Heart right ventricle (tissue), 16 donors: ENCODE data around the gene CALCOCO2. TPM values are rescaled to one million over a fixed set of nuclear protein-coding genes. Genes with fewer than 3 reads are reported as not detected.

Source experiments
- ATAC-seq, 8 donors: fragments of 200-7000 bp; cut with Tn5 transposase; one replicate each; pipeline ENCODE4 v1.9.1; 2020; ENCODE audit warnings: mild to moderate bottlenecking in 8 of 8, moderate library complexity in 8 of 8, moderate number of reproducible peaks in 1 of 8
- DNase-seq, 2 donors: peaks; one replicate each; pipeline ENCODE4 v3.0.0-alpha.2; 2020
- H3K27ac ChIP-seq, 10 donors: fragments of 200-600 bp; sonication (generic) in 2 of 10; one replicate each; pipeline versions ENCODE4 v1.5.0 to v1.8.0; 2020 to 2022; ENCODE audit warnings: mild to moderate bottlenecking in 3 of 10
- H3K27me3 ChIP-seq, 7 donors: fragments of 200-600 bp; one replicate each; pipeline ENCODE4 v1.8.0; 2021 to 2022; ENCODE audit warnings: mild to moderate bottlenecking in 2 of 7
- H3K36me3 ChIP-seq, 9 donors: fragments of 200-600 bp; sonication (generic) in 1 of 9; one replicate each; pipeline versions ENCODE4 v1.5.0 to v1.8.0; 2020 to 2022; ENCODE audit warnings: mild to moderate bottlenecking in 2 of 9
- H3K4me1 ChIP-seq, 9 donors: fragments of 200-600 bp; sonication (generic) in 1 of 9; one replicate each; pipeline versions ENCODE4 v1.5.0 to v1.8.0; 2020 to 2022; ENCODE audit warnings: mild to moderate bottlenecking in 4 of 9
- H3K4me3 ChIP-seq, 10 donors: fragments of 200-600 bp; sonication (generic) in 2 of 10; one replicate each; pipeline versions ENCODE4 v1.5.0 to v1.8.0; 2020 to 2022; ENCODE audit warnings: mild to moderate bottlenecking in 7 of 10, moderate library complexity in 2 of 10
- H3K9me3 ChIP-seq, 11 donors: fragments of 200-600 bp in 10 of 11; sonication (generic) in 2 of 11; one replicate each; pipeline versions ENCODE4 v1.5.0 to v1.8.0; 2013 to 2022; ENCODE audit warnings: mild to moderate bottlenecking in 2 of 11, control low read depth in 1 of 11, moderate library complexity in 1 of 11
- CTCF ChIP-seq, 9 donors: fragments of 200-600 bp; sonication (generic) in 2 of 9; IDR thresholded peaks; one replicate each; pipeline versions ENCODE4 v1.5.0 to v1.8.0; 2021 to 2022; ENCODE audit warnings: antibody characterized with exemption in 9 of 9, mild to moderate bottlenecking in 5 of 9, moderate library complexity in 1 of 9
- WGBS, 2 donors: extraction: QIAGEN DNeasy Blood & Tissue Kit; methylation state at CpG; one replicate each; pipeline ENCODE4 v1.1.7; 2013; ENCODE audit warnings: inconsistent platforms in 1 of 2; 5-methylcytosine and 5-hydroxymethylcytosine counted together
- intact Hi-C, 10 donors: fragments of 100-400 bp; cut with DNase I; formaldehyde crosslinking; loops; one replicate each; pipeline versions ENCODE4 v1.11.1 to v1.14.2; 2022
- polyA plus RNA-seq, 2 donors: library from polyadenylated mRNA; stranded (reverse); fragments of 200-250 nt; gene quantifications; one replicate each; pipeline ENCODE4 v1.2.3, GENCODE V29; 2013
- total RNA-seq, 10 donors: library from RNA; stranded (reverse); fragmentation: NEBNext Ultra II Directional in 3 of 10; extraction: Animal tissue kit (Norgen Biotek cat#: 25700) in 3 of 10; gene quantifications; one replicate each; pipeline versions ENCODE4 v1.2.1 to v1.2.4, GENCODE V29; 2021 to 2023
- donor health status: Arrhythmogenic right ventricular cardiomyopathy.
- donor health status: ischemic (EF 13 %, LVEDD 7.1; RV severe dilation, severe dysfunction).
- donor health status: healthy with polysubstance abuse.
- donor health status: DM: no; HTN: yes; CAD: no.
- donor health status: DM: no; HTN: no; CAD: no.
- donor health status: ischemic (EF 25% LVEDD 6.9; RV normal size, moderate dysfunction).
- donor health status: ischemic (EF 25% LVEDD 5.7; RV mildly dilated, moderate dysfunction).
- donor health status: healthy.
- donor health status: DM: yes; HTN: yes; CAD: no.
- donor health status: Ischemic cardiomyopathy.
- donor health status: ischemic (EF 35%, LVEDD 5.7; RV mildly dilated, moderate dysfunction).
- donor health status: nonischemic (EF 11% LVEDD 7.7; RV severe dilation, severe dysfunction).
- donor health status: DM: yes; HTN: yes; CAD: no.
- donor health status: PGD.
- donor health status: ischemic (EF 29% LVEDD 5.4; RV normal size, mild dysfunction).
- donor health status: nonischemic (EF 23%, LVEDD 6.1; RV moderate dilation, normal function).

CALCOCO2 gene
- total and polyA plus RNA-seq, 12 donors, result 79.7 to 412 (median 247) TPM

- 78% methylated on average over 11 of the region's 11 CpGs for WGBS, 2 donors
- Histone ChIP-seq H3K4me1 (peaks cover 0 to 19% (median 7%) of the 10 kb centered on the region in 9 donors), H3K4me3 (no peak overlapping the region), H3K27me3 (peaks cover 0 to 35% (median 23%) of the 10 kb centered on the region in 7 donors), H3K9me3 (no peaks in the 10 kb centered on the region), H3K27ac (no peak overlapping the region), H3K36me3 (no peaks in the 10 kb centered on the region)
- intact Hi-C loops, result loop anchor here in 1 of 10 donors (10.0 kb wide), 1 partner anchor 74 kb away; the partner anchor contains the start of genes HOXB13, PRAC1 and PRAC2
- DNase-seq, result no peak
- no peak for ATAC-seq
- TF ChIP-seq CTCF (IDR thresholded peaks at IDR 0.05), result no peak
Observed at GRCh38 chr17:48799069-48799723, 31.6 kb upstream of the CALCOCO2 start.

DNA sequence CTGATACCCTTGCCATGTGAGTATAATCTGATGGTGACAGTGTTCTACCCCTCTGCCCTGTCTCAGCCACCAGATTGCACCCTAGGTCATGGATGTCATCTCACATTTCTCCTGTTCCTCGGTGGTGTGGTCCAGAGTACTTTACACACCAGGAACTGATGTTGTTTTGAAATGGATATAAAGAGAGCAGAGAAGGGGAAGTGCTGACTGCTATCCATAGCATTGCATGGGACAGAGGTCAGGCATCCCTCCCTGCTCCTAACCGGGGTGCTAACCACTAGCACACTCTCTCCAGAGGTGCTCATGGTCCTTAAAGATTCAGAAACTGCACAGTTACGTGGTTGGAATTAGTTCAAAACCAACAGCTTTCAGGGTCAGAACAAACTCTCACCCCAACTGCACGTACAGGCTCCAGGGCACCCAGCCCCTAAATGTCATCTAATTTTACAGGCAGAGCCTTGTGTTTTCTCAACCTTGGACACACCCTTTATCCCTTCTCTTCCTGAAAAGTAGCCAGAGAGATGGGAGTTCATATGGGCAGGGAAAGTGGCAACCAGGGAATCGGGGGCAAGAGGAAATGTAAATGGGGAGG, 30.1 kb upstream of the CALCOCO2 start:
- Histone ChIP-seq H3K27ac (no peak overlapping the region), H3K36me3 (no peaks in the 10 kb centered on the region), H3K27me3 (peaks cover 0 to 40% (median 33%) of the 10 kb centered on the region in 7 donors), H3K4me3 (no peak overlapping the region), H3K9me3 (no peaks in the 10 kb centered on the region), H3K4me1 (peaks cover 0 to 25% (median 7%) of the 10 kb centered on the region in 9 donors)
- peak in 1 of 8 donors; percentile 21 for ATAC-seq
- DNase-seq, result no peak
- intact Hi-C loops, result loop anchor here in 3 of 10 donors (10.0 kb wide), 1 partner anchor 234 kb away; no protein-coding TSS in a partner anchor
- TF ChIP-seq CTCF (IDR thresholded peaks at IDR 0.05), result no peak
- whole genome bisulfite sequencing, 2 donors, result 51 to 61% methylated on average over 5 of the region's 5 CpGs

- WGBS, 2 donors, result 5 to 6% methylated on average over 9 of the region's 9 CpGs
- no peak overlapping the region for H3K27ac ChIP-seq
- H3K36me3 ChIP-seq, result no peaks in the 10 kb centered on the region
- ATAC-seq (peak in 7 of 8 donors; percentile 43 to 88 (median 84)), DNase-seq (peak; percentile 41 to 62)
- no peak overlapping the region for H3K4me3 ChIP-seq
- no peaks in the 10 kb centered on the region for H3K9me3 ChIP-seq
- H3K27me3 ChIP-seq, result peaks cover 0 to 20% (median 8%) of the 10 kb centered on the region in 7 donors
- intact Hi-C loops, result loop anchor here in 7 of 10 donors (1.0 to 10.0 kb wide), 4 partner anchors 74 to 230 kb away; no protein-coding TSS in a partner anchor
- TF ChIP-seq CTCF (IDR thresholded peaks at IDR 0.05), result peak; percentile 84 to 94 (median 91)
- H3K4me1 ChIP-seq, result peaks cover 0 to 25% (median 7%) of the 10 kb centered on the region in 9 donors
Observed at GRCh38 chr17:48804936-48805411, 25.9 kb upstream of the CALCOCO2 start.

DNA sequence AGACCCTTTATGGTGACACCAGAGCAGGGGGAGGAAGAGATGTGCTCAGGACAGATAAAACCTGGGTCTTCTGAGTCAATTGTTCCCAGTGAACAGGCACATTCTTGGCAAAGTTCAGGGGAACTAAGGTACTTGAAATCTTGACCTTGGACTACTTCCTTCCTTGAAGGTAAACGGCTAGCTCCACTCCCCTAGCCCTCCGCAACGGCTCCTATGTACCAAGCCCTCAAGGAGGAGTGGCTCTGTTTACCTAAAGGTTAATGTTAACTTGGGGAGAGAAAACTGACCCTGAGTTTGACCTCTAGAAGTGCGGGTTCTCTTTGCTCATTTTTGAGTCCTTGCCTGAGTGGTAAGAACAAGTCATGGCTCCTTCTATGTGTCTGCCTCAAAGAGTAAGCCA, 21.7 kb upstream of the CALCOCO2 start:
- Histone ChIP-seq H3K9me3 (no peaks in the 10 kb centered on the region), H3K27me3 (peaks cover 0 to 21% (median 13%) of the 10 kb centered on the region in 7 donors), H3K4me3 (no peak overlapping the region), H3K36me3 (no peaks in the 10 kb centered on the region), H3K27ac (no peak overlapping the region), H3K4me1 (peaks cover 0 to 6% (median 0%) of the 10 kb centered on the region in 9 donors)
- intact Hi-C loops, result loop anchor here in 3 of 10 donors (10.0 kb wide), 1 partner anchor 226 kb away; no protein-coding TSS in a partner anchor
- 60 to 71% methylated on average over 4 of the region's 4 CpGs for WGBS, 2 donors
- DNase-seq (no peak), ATAC-seq (no peak)
- TF ChIP-seq CTCF (IDR thresholded peaks at IDR 0.05), result no peak
